Stimulated activated CD8-positive, alpha-beta memory T cell treated with anti-CD3 and anti-CD28 coated beads, Interleukin-2, amount 100 ng/mL, for 48 hours (primary cell): ENCODE results near the gene FBXW11.

Experiments used
- DNase-seq, 2 donors: peaks; one replicate each; pipeline ENCODE4 v3.0.0-alpha.2; 2020; ENCODE audit warnings: low read depth in 2 of 2

Gene FBXW11

DNA sequence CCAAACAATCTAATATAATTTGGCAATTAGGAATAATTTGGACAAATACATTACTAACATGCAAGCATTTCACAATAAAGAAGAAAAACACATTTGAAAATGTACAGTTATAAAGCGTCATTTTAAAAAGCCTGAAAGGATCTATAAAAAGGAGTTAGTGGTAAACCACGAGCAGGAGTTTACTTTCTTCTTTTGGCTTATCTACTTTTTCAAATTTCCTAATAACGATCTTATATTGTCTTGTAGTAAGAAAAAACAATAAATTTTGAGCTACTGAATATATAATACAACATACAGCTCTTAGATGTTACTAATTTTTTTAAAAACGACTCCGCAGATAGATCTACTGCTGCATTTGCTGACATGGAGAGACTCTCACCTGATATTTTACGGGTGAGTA, 141.0 kb downstream of the FBXW11 start:
- DNase-seq = no peak

DNA sequence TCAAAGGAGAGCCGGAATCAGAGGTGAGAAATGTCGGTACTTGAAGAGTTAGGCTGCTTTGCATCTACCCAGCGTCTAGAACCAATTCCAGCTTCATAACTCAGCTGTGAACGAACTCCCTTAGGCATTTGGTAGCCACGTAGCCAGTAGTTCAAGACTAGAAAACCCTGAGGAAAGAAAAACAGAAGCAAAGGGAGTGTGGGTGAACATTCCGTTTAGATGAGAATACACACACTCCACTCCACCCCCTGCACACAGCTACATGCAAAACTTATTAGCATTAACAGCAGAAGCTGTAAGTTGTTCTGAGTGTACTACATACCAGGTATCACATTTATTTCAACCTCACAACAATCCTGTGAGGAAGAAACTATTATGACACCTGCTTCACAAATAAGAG, 142.5 kb downstream of the FBXW11 start:
- no peak for DNase-seq

DNA sequence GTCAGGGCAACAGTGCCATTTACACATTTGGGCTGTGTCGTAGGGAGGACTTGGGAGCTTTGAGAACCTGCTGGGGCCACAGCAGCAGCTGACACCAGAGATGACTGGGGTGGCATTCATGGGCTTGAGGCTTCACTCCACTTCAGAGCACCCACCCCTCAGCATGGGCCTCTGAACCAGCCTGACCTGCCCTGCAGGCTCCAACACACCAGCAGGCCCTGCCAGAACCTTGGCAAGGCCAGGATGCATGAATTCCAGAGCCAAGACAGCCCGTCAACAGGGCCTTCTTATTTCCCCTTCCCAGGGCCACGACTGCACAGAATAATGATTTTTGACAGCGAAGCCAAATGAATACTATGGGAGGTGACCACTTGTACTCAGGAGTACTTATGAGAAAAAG, 143.8 kb downstream of the FBXW11 start:
- DNase-seq = no peak

DNA sequence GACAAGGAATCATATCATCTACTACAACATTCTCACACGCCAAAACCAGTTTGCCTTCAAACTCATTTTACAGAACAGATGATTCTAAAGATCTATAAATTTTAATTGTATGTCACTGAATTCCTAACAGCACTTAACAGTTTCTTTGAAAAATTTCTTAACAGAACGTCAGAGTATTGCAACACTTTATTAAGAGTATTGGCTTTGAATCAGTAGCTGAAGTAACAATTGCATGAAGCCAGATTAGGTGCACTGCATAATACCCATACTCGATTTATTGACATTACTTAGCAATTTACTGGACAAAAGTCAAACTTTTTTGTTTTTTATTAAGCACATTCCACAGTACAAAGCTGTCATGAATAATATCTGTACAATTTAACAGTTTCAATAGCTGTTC, 145.1 kb downstream of the FBXW11 start:
- DNase-seq = no peak

DNA sequence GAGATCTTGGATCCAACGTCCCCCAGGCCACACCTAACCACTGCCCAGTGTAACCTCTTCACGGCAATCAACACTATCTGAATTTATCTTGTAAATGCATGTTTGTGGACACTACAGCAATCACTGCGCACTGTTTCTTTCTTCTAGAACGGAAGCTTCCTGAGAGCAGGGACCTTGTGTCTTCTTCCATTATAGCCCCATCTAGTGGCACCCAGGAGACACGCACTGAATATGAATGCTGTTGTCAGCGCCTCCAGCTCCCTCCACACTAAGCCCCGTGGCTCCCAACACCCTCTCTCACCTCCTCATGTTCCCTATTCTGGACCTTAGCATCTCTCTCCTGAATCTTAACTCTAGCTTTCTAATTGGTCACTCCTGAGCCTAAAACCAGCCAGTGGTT, 148.1 kb downstream of the FBXW11 start:
- DNase-seq = no peak

DNA sequence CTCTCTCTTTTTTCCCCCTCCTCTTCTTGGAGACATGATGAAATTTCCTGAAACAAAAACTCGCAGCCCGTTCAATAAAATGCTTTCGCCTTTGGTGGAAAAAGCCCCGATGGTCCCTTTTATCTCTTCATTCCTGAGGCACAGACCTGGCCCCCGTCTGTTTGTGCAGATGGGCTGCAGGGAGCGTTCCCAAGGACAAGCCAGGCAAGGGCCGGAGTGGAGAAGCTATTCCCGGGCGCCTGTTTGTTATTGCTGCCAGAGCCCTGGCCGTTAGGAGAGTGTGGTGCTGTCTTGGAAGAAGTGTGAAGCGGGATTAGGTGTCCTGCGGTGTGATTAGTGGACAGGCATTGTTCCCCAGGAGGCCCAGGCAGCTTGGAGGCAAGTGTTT, 149.0 kb downstream of the FBXW11 start:
- DNase-seq = no peak

DNA sequence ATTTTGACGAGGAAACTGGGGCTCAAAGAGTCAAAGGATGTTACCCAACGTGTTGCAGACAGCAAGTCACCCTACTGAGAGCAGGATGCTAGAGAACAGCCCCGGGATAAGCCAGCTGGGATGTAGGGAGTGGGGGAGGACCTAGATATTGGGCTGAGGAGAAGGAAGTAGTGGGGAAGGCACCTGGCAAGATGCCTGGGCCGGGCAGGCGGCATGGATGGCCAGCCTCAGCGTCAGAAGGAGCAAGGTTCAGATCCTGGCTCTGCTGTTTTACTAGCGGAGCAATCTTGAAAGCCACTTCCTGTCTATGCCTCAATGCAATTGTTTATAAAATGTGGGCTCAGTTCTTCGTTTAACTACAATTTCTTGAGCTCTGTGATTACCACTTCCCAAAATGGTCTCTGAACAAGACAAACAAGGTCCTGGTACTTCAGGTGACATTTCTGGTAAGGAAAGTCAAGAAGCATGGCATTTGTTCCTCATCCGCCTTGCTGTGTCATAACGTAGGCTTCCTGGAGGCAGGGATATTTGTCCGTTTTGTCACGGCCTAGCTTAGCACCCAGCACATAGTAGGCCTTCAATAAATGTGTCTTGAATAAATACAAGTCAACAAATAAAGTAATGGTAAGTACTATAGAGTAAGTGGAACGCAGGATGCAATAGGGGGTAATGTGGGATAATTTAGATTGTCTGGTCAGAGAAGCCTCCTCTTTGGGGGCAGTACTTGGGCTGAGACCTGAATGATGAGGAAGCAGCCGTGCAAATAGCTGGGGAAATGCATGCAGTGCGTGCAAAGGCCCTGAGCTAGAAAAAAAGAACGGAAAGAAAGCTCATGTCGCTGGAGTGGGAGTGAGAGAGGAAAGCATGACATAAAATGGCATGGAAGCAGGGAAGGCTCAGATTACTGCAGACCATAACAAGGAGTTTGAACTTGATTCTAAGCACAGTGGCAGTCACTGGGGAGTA, 150.4 kb downstream of the FBXW11 start:
- no peak for DNase-seq

DNA sequence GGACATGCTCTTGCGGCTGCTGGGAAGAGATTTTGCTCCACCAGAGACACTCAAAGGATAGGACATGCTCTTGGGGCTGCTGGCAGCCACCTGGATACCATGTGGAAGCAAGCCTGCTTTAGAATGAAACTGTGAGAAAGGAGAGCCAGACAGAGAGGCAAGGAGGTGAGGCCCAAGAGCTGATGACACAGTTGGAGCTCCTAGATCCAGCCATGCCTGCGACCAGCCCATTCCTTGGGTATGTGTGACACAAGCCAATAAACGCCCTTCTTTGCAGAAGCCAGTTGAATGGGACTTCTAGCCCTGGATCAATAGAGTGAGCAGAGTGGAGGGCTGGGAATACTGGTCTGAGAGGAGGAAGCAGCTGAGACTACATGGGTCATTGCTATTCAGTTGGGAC, 151.2 kb downstream of the FBXW11 start:
- no peak for DNase-seq

DNA sequence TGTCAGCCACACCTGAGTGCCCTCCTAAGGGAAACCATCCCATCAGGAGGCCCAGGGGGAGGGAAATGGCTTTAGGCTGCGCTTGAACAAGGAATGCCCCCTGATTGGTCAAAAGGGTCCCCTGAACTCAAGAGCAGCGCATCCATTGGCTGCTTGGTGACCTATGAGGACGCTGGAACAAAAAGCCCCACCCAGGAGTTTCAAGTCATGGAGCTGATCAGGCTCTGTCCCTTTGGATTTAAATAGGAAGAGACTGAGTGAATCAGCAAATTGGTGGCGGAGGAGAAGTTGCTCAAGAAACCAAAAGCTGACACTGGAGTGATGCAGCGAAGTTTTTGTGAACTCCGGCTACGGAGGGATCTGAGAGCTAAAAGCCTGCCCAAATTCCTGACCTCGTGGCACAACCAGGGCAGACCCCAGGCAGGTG, 154.2 kb downstream of the FBXW11 start:
- DNase-seq = no peak

DNA sequence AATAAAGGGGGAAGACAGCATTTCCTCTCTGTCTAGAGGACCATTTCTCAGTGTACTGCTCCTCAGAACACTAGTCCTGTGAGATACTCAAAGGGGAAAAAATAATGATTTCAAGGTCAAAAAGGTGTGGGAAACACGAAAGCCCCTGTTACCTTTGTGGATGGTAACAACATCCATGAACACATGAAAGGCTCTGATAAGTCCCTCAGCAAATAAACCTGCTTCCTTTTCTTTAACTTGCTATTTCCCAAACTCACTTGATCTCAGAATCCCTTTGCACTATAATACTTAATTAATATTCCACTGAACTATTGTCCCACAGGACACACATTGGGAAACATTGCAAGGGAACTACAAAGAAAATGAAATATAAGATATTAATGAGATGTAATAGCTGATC, 155.2 kb downstream of the FBXW11 start:
- no peak for DNase-seq

DNA sequence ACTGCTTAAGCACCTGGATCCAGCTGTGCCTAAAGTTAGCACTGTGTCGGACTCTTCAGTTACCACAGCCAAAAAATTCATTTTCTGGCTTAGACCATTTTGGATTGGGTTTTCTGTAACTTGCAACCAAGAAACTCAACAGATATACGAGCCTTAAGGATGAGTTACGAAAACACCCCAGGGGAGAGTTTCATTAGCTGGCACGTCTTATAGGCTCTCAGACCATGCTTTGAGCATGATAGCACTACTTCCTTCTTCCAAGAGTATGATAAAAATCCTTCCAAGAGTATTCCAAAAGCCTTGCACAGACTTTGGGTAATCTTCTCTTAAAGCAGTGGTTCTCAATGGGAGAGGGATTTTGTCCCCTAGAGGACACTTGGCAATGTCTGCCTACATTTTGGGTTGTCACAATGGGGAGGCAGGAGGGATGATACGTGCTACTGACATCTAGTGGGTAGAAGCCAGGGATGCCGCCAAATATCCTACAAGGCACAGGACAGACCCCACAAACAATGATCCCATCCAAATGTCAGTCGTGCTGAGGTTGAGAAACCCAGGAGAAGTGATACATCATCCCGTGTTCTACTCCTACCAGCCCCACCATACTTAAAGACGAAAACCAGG, 156.0 kb downstream of the FBXW11 start:
- DNase-seq = no peak

DNA sequence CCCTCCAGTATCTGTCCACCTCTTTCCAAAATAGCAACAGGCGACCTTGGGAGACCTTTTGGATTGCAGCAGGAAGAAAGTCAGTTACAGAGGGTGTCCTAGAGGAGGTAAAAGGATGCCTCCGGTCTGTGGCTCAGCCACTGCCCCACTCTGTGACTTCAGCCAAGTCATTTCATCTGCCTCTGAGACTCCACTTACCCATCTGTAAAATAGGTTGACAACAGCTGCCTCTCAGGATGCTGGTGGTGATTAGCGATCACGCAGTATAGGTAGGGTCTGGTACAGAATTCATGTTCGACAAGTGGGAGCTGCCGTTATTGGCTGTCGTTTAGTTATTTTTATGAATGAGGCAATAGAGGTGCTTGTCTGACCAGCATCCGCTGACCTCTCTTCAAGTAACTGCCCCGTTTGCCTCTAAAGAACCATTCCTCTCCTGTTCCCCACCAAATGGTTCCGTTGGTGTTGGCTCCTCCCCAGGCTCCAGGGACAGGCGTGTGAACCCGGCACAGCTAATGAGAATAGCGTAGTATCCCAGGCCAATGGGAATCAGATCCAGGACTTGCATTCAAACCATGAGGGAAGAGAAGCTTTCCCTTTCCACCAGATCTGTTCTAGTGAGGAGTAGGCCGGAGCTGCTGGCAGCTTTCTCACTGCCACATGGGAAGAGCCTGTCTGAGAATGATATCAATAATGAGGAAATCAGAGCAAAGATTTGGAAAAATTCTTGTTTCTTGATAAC, 156.7 kb downstream of the FBXW11 start:
- DNase-seq = no peak

DNA sequence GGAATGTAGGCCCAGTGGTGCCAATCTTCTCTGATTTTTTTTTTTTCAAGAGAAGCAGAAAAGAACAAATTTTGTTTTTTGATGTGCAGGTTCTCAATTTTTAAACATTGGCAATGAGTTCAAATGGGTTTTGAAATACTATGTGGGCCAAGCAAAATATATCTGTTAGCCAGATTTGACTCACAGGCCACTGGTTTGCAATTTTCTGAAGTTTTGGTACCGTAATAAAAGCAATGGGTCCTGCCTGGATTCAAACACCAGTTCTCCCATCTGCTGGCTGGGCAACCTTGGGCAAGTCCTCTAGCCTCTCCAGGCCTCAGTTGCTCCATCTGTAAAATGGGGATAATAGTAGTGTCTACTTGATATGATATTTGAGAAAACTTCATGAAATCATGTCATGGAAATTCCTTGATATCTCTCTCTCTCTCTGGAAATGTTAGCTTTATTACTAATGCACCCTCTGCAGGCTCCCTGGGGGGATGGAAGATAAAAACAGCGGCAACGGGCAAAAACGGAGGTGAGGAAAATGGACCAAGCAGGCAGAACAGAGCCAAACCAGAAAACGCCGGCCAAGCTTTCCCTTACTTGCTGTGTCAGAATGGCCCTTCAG, 157.4 kb downstream of the FBXW11 start:
- DNase-seq = no peak

DNA sequence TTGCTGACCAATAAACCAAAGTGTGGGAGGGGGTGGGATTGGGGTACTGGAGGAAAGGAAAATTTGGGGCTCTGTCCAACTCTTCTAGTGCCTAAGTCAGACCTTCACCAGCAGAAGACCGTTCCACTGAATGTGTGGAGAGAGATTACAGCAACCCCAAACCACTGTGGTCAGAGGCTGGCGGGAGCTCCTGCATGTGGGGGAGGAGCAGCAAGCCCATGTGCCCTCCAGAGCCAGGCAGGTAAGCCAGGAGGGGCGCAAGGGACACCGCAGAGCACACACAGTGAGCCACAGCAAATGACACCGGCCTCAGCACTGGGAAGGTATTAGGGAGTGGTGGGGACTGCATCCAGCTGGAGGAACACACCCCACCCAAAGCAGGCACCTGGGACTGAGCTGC, 158.0 kb downstream of the FBXW11 start:
- no peak for DNase-seq

DNA sequence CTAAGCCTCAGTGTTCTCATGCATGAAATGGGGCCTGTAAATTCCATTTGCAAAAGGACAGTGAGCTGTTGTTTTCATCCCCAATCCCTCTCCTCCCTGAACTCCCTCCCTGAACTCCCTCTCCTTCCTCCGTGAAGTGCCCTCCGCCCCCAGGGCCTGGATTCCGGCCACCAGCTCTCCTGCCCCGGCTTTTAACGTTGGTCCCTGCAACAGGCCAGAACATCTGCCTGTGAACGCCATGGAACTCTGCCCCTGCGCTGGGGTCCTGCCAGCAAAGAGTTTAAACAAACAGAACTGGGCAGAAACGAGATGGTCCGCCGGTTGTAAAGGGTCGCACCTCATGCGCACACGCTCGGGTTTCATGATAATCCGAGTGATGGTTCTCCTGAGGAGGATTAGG, 158.4 kb downstream of the FBXW11 start:
- DNase-seq = no peak

DNA sequence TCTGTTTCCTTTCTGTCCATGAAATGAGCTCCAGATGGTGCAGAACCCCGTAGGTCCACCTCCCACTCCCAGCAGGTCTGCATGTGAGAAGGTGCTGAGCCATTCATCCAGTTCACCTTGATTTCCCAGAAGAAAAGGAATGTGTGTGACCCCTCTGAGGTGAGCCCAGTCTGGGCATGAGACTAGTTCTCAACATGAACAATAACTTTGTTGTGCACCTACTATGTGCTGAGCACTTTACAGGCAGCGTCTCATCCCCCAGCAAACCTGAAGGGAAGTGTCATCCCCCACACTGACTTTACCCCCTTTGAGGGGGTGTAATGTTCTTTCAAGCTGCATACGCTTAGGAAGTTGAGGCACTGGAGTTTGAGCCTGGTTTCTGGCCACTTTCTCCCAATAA, 159.4 kb downstream of the FBXW11 start:
- no peak for DNase-seq

DNA sequence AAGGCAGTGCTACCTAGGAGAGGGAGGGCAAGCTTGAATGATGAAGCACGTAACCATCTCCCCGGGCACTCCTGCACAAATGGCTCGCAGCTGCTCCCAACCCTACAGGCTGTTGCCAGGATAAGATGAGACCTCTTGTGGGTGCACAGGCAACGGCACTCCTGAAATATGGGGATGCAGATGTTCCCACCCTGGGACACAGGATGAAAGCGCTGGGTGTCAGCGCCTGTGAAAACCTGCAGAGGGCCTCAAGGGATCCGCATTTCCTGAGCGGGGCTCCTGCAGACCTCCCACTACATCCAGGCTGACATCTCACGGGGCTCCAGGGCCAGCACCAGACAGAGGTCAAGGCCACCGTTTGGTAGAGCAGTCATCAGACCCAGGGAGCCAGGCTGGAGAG, 160.1 kb downstream of the FBXW11 start:
- no peak for DNase-seq

DNA sequence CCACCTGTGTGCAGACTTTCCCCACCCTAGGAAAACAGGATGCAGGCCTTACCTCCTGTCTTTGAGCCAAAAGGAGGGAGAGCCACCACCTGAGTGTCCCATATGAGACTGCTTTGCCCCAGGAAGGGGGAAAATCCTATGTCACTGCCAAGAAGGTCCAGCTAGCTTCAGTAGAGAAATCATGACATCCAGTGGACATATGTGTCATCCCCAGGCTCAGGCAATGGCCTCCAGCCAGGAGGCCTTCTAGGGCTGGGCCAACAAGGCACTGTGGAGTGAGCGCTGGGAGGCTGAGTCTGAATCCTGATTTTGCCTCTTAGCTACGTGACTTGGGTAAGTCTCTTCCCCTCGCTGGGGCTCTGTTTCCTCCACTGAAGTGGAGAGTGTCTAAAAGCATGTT, 160.6 kb downstream of the FBXW11 start:
- DNase-seq = no peak

DNA sequence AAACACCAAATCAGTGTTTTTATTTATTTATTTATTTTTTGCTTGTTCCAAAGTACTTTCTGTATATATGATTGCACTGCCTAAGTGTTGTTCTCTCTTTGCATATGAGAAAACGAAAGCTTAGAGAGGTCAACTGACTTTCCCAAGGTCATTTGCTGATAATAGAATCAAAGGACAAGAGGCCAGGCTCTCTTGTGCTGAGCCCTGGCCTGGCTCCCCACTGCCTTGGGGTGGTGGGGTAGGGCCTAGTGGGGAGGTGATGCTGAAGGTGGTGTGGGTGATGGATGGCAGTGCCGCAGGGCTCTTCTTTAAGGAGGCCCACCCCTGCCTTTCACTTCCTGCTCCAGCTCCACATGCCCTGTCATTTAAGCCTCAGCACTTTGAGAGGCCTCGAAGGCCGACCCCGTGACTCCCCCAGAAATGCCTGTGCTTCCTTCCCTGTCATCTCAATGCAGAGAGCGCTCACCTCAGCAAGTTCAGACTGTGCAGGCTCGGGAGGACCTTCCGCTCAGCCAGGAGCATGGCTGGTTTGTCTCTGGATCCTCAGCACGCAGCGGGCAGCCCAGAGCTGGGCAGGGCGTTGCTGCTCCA, 161.3 kb downstream of the FBXW11 start:
- DNase-seq = no peak

DNA sequence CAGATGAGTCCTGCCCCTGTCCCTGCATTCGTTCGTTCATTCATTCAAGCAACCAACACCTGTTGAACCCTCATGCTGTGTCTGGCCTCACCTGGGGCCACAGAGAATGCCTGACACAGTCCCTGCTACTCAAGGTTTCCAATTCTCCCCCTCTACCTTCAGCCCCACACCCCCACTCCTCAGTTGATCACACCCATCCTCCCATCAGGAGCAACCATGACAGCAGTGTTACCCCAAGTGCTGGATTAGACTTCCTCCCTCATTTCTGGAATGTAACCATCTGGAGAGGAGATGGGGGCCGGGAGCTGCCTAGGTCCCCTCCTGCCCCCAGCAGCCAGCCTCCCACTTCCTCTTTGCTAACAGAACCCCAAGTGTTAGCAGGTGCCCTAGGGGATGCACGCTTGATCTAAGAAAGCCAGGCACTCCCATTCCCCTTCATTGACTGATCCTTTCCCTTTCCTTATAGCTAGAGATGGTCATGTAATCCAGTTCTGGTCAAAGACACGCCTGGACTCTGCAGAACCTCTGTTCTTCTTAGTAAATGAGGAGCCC, 163.6 kb downstream of the FBXW11 start:
- DNase-seq = no peak

DNA sequence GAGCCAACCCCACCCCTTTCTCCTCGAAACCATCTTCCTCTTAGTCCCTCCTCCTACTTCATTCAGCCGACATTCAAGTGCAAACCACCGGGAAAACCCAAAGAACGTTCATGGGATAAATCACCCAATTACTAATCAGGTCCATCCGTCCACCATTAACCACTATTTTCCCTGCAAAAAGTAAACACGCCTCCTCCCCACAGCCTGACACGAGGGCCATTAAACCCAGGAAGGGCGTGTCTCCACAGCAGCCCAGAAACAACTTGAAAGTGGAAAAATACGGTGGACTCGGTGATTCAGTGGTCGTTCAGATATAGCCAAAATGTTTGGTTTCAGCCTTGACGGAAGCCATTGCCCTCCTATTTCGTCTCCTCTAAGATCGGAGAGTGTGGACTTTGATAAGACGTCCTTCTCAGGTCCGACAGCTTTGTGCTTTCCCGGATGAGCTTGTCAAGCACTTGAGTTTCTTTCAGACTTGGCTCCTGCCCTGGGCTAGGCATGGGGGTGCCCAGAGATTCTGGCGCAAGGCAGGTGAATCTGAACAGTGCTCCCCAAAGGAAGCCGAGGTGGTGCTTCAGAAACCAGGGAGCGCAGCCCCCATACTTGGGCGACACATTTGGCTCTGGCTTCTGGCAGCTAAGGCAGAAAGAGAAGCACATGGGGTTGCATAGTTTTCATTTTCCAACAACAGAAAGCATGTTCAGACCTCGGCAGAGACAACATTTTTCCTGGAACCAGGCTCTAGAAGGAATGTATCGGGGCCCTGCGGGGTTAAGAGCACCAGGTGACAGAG, 164.3 kb downstream of the FBXW11 start:
- DNase-seq = no peak
